DND-41 (cell line): ENCODE data around the gene VEGFC.

Experiments
- CTCF ChIP-seq: IDR thresholded peaks from 2 replicates; pipeline ENCODE4 v1.5.1; 2012; ENCODE audit warnings: borderline replicate concordance, low read length, moderate library complexity, mild to moderate bottlenecking; ENCODE audit not compliant: poor library complexity, severe bottlenecking; ENCODE audit errors: extremely low read depth
- EZH2 ChIP-seq: IDR thresholded peaks from 3 replicates; pipeline ENCODE4 v1.6.1; 2012; ENCODE audit warnings: borderline replicate concordance, low read depth, mild to moderate bottlenecking, moderate library complexity, low read length, inconsistent platforms; ENCODE audit not compliant: severe bottlenecking

- TF ChIP-seq CTCF = no peak
- no peak for TF ChIP-seq EZH2
Observed at GRCh38 chr4:176753049-176753448, 39.7 kb downstream of the VEGFC start.
